GM12872 (cell line): ENCODE data around the gene GNE.

Source experiments
- CTCF ChIP-seq: IDR thresholded peaks from 3 replicates; pipeline ENCODE4 v1.5.1; 2011; ENCODE audit warnings: low read depth, mild to moderate bottlenecking, low read length, moderate library complexity; ENCODE audit not compliant: insufficient read depth

Gene GNE

DNA sequence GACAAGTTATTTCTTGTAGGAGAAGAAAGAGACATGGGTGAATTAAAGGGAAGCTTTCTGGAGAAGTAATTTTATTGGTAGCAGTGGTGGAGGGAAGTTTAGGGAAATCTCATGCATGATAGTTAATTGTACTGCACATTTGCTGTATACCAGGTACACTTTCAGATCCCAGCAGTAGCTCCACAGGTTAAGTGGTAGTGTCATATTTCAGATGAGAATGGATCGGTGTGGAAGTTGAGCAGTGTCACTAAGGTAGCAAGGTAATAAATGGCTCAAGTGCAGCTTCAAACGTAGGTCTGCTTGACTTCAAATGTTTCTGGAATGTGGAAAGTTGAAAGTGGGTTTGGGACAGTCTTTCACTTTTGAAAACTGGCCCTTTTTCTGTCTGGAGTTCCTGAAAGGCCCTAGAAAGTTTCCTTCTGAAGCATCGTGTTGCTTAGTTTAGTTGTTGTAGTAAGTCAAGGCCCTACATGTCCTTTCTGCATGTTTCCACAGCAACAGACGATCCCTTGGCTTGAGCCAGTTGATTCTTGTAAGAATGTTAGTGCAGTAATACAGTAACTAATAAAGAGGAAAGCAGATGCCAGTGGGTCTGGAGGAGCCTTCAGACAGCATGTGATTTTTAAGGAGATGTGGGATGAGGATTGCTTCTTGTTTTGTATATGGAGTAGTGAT is 63.8 kb downstream of the GNE start:
- no peak for TF ChIP-seq CTCF

- no peak for TF ChIP-seq CTCF
Observed at GRCh38 chr9:36193023-36193422, 65.2 kb downstream of the GNE start.

- no peak for TF ChIP-seq CTCF
Observed at GRCh38 chr9:36192196-36192595, 66.1 kb downstream of the GNE start.

GRCh38 chr9:36191686-36192085 is 66.6 kb downstream of the GNE start:
- TF ChIP-seq CTCF, result no peak

DNA sequence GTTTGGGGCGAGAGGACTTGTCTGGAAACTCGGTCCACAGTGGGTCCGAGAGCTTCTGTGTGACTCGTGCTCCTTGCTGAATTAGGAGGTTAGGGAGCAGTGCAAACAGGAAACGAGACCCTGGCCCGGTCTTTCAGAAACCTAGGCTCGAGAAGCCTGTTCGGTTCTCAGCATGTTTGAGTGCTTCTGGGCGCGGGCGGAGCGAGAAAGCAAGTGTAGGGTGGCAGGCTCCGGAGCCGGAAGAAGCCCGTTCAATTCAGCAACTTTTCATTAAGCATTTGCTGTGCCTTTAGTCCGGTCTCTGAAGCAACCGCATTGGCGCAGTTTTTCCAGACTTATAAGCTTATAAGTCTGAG is 67.0 kb downstream of the GNE start:
- TF ChIP-seq CTCF, result no peak

GRCh38 chr9:36190388-36191289 is 67.6 kb downstream of the GNE start, which contains the start of gene CLTA:
CLTA (plus strand) TSS chr9:36190921; CDS start chr9:36191057, 136 bp downstream.
- peak; percentile 58; the same call in 2 of the 3 replicates for TF ChIP-seq CTCF

DNA sequence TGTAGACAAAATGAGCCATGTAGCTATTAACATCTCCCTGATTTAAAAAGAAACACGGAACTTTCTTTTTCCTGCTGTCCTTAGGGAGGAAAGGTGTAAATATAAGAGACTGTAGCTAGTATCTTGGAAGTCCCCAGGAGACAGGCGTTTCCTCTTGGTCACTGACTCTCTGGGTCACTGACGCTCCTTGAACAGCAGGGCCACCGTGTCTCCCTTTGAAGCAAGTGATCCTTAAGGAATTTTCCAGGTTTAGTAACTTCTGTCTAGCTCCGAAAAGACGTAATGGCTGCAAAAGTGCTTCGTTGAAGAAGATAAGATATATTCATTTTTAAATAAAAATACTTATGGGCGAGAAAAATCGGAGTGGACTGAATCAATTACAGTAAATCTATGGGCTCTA is 68.3 kb downstream of the GNE start:
- TF ChIP-seq CTCF, result no peak
